Fibroblast of pulmonary artery (primary cell): Measurements from ENCODE around the gene GPN2.

Experiments used
- DNase-seq: peaks from one replicate; pipeline ENCODE4 v3.0.0-alpha.2; 2010; ENCODE audit warnings: low read depth
- H3K4me3 ChIP-seq: replicated peaks from 2 replicates; pipeline ENCODE4 v1.5.1; 2011; ENCODE audit warnings: low read depth, mild to moderate bottlenecking, control low read depth, low read length, moderate library complexity
- TF ChIP-seq, protein P1 (sequence below): IDR thresholded peaks from 2 replicates; pipeline ENCODE4 v1.5.1; 2011; ENCODE audit warnings: mild to moderate bottlenecking, control low read depth, low read length, inconsistent platforms; ENCODE audit errors: missing control alignments

Gene GPN2

GRCh38 chr1:26900815-26901511 lies 10.9 kb upstream of the GPN2 start:
- TF ChIP-seq, protein P1, sequence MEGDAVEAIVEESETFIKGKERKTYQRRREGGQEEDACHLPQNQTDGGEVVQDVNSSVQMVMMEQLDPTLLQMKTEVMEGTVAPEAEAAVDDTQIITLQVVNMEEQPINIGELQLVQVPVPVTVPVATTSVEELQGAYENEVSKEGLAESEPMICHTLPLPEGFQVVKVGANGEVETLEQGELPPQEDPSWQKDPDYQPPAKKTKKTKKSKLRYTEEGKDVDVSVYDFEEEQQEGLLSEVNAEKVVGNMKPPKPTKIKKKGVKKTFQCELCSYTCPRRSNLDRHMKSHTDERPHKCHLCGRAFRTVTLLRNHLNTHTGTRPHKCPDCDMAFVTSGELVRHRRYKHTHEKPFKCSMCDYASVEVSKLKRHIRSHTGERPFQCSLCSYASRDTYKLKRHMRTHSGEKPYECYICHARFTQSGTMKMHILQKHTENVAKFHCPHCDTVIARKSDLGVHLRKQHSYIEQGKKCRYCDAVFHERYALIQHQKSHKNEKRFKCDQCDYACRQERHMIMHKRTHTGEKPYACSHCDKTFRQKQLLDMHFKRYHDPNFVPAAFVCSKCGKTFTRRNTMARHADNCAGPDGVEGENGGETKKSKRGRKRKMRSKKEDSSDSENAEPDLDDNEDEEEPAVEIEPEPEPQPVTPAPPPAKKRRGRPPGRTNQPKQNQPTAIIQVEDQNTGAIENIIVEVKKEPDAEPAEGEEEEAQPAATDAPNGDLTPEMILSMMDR, result no peak
- DNase-seq, result no peak
- peak overlapping the region; percentile 85 for H3K4me3 ChIP-seq

DNA sequence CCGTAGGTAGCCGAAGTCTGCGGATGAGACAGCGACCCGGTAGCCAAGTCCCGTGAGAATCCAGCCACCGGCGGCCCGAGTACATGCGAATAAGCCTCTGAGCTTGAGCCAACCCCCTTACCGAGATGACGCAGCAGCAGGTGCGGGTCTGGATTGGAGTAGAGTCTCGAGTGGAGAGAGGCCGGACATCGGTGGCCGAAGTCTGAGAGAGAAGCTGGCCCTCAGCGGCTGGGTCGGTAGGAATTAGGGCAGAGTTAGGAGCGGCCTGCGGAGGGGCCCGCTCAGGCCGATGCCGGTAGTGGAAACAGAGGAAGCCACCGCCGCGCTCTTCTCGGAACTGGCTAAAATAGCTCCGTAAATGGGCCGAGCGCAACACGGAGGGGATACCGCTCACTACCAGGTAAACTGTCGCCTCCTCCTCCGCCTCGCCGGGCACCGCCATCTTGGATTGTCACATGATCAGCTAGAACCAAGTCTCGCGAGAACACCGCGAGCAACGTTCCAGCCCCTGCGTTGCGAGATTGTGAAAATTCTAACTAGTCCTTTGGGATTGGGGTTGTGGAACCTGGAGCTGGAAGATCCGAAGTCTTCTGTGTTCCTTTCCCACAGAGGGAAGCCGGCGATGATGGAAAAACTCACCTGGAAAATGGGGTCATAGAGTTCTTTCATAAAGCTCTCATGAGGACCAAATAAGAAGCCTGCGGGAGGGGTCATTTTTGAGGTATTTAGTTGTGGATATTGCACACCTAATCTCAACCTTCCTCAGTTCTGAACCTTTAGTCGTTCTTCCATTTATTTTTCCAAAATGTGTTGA lies 10.1 kb upstream of the GPN2 start, which contains the start of gene GPATCH3:
TSS of gene GPATCH3 (minus strand) at position 467 of the 814 bp plus-strand sequence. CDS start at position 442, 25 bp downstream.
- peak; percentile 97 for DNase-seq
- peak within 1 kb of the TSS; percentile 85 for H3K4me3 ChIP-seq
- TF ChIP-seq, protein P1, result no peak

DNA sequence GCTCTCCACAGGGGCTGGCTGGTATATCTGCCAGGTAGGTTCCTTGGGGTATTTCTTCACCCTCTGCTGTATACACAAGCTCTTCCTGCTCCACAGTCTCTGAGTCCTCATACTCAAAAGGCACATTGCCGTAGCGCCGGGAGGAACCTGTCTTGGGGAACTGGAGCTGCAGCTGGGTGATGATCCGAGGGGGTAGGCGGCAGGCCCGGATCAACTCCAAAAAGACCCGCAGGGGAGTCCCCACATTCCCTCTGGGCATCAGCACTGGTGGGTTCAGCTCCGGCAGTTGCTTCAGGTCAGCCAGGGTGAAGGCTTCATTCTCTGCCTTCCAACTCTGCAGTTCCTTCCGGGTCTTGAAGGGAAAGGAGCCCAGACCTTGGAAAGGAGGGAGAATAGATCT lies 7.3 kb upstream of the GPN2 start:
- TF ChIP-seq, protein P1, result no peak
- no peak overlapping the region for H3K4me3 ChIP-seq
- DNase-seq, result no peak

DNA sequence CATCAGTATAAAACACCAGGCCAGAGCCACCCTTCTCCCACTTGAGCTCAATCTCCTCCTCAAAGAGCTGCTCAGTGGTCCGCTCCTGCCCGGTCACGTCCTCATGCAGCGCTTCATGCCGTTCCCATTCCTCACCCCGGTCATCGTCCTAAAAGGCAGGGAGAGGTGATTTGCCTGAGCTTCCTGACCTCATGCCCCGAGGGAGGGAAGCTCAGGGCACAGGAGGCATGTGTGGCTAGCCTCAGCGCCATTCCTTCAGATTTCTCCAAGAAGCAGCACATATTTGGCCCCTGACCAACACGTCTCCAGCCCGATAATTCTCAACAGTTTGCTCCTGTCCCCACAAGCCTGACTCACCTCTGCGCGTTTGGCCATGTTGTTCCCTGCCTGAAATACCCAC lies 4.2 kb upstream of the GPN2 start:
- H3K4me3 ChIP-seq, result no peak overlapping the region
- TF ChIP-seq, protein P1, result no peak
- DNase-seq, result no peak

DNA sequence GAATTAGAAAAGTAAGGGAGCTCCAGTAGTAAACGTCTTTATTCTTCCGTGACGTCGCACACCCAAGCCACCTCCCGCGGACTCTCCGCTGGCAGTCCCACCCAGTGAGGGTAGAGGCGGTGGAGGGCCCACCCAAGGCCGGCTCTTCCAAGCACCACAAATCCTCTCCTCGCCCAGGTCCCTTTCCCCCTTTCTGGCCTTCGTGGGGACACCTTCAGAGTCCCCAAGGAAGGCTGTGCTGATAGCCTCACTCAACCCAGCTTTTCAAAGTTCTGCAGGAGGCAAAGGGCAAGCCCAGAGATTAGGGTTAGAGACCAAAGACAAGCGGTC lies 349 bp upstream of the GPN2 start:
- no peak for DNase-seq
- H3K4me3 ChIP-seq, result peak overlapping the region; percentile 74
- TF ChIP-seq, protein P1, result no peak

GRCh38 chr1:26888231-26888630 lies 1.9 kb downstream of the GPN2 start:
- no peak overlapping the region for H3K4me3 ChIP-seq
- DNase-seq, result no peak
- TF ChIP-seq, protein P1, result no peak
